Stimulated activated CD8-positive, alpha-beta memory T cell treated with anti-CD3 and anti-CD28 coated beads, Interleukin-15, amount 100 ng/mL, for 4 hours (primary cell): Measurements from ENCODE around the gene EFR3B.
"Not testable (repeated sequence)": the region's sequence is repeated elsewhere in the genome, so short reads cannot be mapped to it uniquely, and the experiment has no call there.

ENCODE experiments used
- DNase-seq, 2 donors: peaks; one replicate each; pipeline ENCODE4 v3.0.0-alpha.2; 2020; ENCODE audit warnings: low read depth in 2 of 2

Gene EFR3B

GRCh38 chr2:25072606-25073005 lies 30.7 kb downstream of the EFR3B start:
- DNase-seq = no peak

- DNase-seq = no peak
These were observed 31.1 kb downstream of the EFR3B start for GRCh38 chr2:25073025-25073424.

- no peak for DNase-seq
These were observed 32.0 kb downstream of the EFR3B start for GRCh38 chr2:25073914-25074313.

DNA sequence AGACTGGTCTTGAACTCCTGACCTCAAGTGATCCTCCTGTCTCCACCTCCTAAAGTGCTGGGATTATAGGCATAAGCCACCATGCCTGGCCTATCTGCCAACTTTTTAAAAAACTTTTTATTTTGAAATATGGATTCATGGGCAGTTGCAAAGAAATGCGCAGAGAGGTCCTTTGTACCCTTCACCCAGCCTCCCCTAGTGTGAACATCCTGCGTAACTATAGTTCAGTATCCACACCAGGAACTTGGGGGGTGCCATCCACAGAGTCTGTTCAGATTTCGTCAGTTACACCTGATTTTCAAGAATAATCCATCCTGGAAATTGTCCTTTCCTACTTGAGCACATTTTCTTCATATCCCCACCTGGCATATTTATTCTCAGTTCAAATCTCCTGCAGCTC lies 33.0 kb downstream of the EFR3B start:
- DNase-seq = no peak

GRCh38 chr2:25076749-25077148 lies 34.9 kb downstream of the EFR3B start:
- DNase-seq = no peak

- no peak for DNase-seq
These were observed 35.9 kb downstream of the EFR3B start for GRCh38 chr2:25077789-25078169.

DNA sequence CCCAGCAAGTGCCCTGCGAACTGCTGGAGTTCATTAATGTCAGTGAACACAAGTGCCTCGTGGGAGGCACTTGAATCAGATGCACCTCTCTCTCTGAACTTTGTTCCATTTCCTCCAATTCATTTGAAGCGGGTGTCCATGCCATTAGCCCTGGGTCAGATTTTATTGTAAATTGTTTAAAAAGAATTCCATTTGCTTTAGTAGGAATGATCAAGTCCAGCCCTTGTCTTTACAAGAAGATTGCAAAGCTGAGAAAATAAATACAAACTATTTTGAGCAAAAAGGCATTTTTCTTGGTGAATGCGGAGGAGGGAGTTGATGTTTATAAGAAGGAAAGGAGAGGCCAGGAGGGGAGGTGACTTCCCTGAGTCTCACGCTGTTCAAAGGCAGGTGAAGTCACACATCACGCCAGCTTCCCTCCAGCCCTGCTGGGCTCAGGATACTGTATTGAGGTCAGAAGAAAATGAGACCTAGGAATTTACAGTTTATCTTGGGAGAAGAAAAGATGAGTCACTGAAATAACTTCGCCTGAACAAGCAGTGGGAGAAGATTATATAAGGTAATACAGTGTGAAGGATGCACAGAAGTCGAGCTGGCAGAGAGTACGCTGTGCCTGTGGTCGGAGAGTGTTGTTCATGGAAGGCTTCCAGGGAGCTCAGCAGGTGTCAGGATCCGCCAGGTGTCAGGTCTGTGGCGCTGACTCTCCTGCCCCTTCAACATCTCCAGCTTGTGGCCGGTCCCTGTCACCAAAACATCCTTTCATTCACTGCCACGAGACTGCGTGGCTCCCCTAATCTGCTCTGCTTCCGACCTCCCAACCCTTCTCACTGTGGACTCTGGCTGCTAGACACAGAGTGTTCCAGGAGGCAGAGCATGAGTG lies 36.5 kb downstream of the EFR3B start:
- DNase-seq = no peak

DNA sequence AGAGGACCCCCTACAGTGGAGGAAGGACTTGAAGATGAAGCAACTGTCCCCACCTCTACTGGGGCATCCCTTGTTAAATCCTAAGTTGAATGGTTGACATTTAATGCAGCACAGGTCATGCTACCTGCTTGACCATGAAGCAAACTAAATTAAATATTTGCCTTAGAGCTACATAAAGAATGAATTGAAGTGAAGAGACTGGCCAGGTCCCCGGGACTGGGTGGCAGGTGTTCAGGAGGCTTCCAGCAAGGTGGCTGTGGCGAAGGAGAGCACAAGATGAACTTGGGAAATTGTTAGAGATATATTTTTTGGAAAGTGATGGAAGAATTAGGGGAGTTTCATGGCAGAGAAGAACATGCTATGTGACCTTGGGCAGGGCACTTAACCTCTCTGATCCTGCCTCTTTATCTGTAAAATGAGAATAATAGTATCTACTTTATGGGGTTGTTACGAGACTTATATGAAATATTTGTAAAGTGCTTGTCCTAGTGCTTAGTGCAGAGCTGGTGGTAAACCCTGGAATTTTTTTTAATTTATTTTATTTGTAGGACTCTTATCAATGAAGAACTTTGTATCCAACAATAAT lies 37.3 kb downstream of the EFR3B start:
- no peak for DNase-seq

GRCh38 chr2:25081237-25081790 lies 39.4 kb downstream of the EFR3B start:
- DNase-seq = no peak

- no peak for DNase-seq
These were observed 40.2 kb downstream of the EFR3B start for GRCh38 chr2:25082002-25082622.

DNA sequence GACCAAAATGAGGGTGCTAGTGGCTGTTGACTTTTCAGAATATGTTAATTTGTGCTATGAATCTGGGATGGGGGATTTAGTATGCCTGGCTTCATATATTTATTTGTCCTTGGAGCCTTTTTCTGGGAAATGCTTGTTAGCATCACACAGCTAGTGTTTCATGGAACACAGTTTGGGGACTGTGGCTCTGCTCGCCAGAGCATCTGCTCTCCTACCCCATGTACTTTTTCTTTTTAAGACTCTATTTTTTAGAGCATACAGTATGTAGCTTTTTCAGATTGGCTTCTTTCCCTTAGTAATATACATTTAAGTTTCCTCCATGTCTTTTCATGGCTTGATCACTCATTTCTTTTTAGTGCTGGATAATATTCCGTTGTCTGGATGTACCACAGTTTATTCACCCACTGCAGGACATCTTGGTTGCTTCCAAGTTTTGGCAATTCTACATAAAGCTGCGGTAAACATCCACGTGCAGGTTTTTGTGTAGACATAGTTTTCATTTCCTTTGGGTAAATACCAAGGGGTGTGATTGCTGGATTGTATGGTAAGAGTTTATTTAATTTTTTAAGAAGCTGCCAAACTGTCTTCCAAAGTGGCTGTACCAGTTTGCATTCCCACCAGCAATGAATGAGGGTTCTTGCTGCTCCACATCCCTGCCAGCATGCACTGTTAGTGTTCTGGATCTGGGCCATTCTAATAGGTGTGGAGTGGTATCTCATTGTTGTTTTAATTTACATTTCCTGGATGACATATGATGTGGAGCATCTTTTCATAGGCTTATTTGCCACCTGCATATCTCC lies 44.1 kb downstream of the EFR3B start:
- DNase-seq = no peak

DNA sequence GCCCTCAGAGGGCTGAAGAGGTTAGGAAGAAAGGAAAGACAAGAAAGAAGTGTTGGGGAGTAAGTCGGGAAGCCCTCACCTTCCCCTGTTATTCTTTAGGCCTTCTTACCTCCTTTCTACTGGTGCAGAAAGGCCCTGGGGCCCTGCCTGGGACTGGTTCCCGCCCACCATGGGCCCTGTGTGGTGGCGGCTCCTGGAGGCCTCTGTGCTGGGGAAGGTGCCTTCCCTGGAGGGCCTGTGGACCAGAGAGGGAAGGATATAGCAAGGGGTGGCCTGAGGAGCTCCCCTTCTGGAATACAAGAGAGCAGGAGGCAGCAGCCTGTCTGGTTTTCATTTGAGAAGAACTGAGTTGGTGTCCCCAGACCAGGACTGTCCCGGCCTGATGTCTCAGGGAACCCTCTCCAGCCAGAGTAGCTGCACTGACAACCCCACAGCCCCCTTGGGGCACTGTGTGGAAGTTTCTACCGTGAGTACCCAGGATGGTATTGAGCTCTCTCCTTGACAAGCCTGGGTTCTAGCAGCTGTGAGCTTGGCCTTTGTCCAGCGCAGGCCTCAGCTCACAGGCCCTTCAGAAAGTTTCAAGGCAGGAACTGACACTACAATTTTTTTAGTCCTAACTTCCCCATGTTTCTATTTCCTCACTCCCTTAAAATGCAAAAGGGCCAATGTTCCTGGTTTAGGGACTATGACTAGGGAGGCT lies 47.1 kb downstream of the EFR3B start:
- no peak for DNase-seq

GRCh38 chr2:25089605-25090315 lies 47.9 kb downstream of the EFR3B start:
- DNase-seq = no peak

GRCh38 chr2:25090801-25091200 lies 48.9 kb downstream of the EFR3B start:
- DNase-seq = no peak

DNA sequence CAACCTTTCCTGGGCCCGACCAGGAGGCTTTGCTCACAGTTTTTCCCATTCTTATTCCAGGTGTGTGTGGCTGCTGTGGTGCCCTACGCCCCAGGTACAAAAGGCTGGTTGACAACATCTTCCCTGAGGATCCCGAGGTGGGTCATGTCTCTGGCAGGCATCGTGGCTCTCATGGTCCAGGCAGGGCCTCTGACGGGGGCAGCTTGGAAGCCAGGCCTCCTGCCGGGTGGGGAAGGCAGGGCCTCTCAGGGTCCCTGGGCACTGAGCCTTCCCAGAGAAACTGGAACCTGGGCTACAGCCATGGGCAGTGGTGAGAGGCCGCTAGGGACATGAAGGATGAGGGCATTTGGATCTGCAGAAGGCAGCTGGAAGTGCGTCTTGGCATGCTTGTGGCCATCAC lies 49.4 kb downstream of the EFR3B start:
- DNase-seq = no peak

DNA sequence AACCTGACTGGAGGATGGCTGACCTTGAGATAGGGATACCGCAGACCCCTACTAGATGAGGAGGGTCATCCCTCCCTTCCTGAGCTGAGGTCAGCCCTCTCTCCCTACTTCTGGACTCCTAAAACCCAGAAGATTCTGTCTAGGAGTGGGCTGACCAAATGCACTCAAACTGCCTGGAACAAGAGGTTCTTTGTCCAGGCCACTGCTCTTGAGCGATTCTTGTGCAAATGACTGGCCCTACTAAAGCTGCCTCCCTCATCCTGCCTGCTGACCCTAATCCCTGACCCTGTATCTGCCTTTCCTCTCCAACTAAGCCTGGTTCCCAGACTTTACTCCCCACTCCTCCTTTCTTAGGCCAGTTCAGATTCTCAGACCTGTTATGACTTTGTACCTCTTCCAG lies 56.2 kb downstream of the EFR3B start:
- no peak for DNase-seq

DNA sequence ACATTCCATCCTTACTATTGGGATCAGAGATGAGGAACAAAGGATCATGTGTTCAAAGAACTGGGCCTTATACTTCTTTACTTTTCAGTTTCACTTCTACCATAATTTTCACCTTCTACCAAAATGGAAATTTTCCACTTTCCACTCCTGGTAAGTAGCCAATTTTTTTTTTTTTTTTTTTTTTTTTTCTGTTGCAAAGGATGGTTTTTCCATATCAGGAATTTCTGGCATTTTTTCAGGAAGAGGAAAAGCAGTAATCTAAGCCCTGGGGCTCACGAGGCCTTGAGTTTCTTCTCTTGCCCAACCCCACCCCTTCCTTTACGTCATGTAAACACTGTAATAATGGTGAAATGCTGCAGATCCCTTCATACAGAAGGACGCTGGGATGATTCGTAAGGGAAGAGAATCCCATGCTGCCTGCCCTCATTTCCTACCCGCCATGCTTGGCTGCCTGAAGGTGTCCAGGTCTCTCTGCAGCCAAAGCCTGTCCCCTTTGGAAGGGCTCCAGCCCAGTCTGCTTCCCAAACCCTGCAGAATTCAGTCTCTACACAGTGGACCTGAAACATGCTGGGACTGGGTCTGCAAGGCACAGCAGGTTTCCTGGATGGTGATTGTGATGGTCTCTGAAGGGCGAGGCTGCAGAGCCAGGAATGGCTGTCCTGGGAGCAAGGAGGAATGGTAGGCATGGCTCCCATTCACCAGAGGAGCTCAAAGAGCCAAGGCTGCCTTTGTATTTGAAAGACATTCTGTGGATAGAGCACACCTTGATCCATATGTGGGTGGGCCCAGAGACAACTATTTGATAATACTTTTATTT lies 57.0 kb downstream of the EFR3B start:
- no peak for DNase-seq

GRCh38 chr2:25102352-25102751 lies 60.5 kb downstream of the EFR3B start:
- not testable (repeated sequence) for DNase-seq

- DNase-seq = no peak
These were observed 61.5 kb downstream of the EFR3B start for GRCh38 chr2:25103287-25103871.
